UCSD-AML1 (cell line): ENCODE data around the gene CEACAM21.
A peak's percentile ranks its signal among the peaks of the same experiment; 100 is the strongest.

Experiments used
- DNase-seq: peaks from one replicate; lab custom pipeline; 2025; ENCODE audit not compliant: unreplicated experiment; lab: John Stamatoyannopoulos, UW

The CEACAM21 gene

GRCh38 chr19:41616792-41617621, 41.0 kb downstream of the CEACAM21 start:
- no peak for DNase-seq

- no peak for DNase-seq
Observed at GRCh38 chr19:41617941-41618730, 42.2 kb downstream of the CEACAM21 start.

GRCh38 chr19:41619018-41619556, 43.1 kb downstream of the CEACAM21 start:
- DNase-seq, result peak; percentile 21

GRCh38 chr19:41620171-41620570, 44.2 kb downstream of the CEACAM21 start:
- DNase-seq, result no peak

GRCh38 chr19:41621226-41621625, 45.3 kb downstream of the CEACAM21 start:
- DNase-seq, result no peak

- peak; percentile 55 for DNase-seq
Observed at GRCh38 chr19:41621654-41622053, 45.7 kb downstream of the CEACAM21 start.

GRCh38 chr19:41623360-41623759, 47.4 kb downstream of the CEACAM21 start:
- no peak for DNase-seq

GRCh38 chr19:41624515-41624914, 48.5 kb downstream of the CEACAM21 start:
- no peak for DNase-seq

GRCh38 chr19:41624937-41625336, 49.0 kb downstream of the CEACAM21 start:
- DNase-seq, result no peak

- no peak for DNase-seq
Observed at GRCh38 chr19:41626278-41626677, 50.3 kb downstream of the CEACAM21 start.

- DNase-seq, result peak; percentile 58
Observed at GRCh38 chr19:41626877-41627276, 50.9 kb downstream of the CEACAM21 start, which contains the start of gene CEACAM4. Gene CEACAM4, minus strand, starts transcription at chr19:41627074. Its CDS starts 111 bp downstream, at chr19:41626963.

- DNase-seq, result no peak
Observed at GRCh38 chr19:41627966-41628675, 52.2 kb downstream of the CEACAM21 start.
